ENCODE data around the gene NMNAT2.

DNA sequence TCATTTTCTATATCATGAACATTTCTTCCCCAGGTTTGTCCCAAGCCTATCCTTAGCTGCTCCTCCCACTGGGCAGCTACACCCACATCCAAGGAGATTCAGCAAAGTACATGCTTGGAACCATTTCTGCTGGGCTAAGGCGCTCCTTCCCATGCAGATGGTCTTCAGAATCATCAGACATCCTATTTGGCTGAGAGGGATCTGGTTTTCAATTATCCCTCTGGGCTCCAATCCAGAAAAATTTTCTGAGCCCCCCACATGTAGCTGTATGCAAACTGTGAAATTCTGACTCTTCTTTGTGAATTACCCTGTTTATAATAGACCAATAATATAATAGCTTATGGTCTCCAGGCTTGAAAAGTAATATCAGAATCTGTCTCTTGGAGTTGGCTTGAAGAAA lies 132.9 kb downstream of the NMNAT2 start:
- TF ChIP-seq POLR2A (IDR thresholded peaks at IDR 0.05; ENCODE audit: low read depth, low read length) (no peak), POLR2AphosphoS5 (IDR thresholded peaks at IDR 0.05; ENCODE audit: insufficient read depth, low read depth, low read length) (no peak), JUN (IDR thresholded peaks at IDR 0.05; ENCODE audit: borderline replicate concordance, insufficient read depth, insufficient read length, low read depth) (no peak), EZH2 (IDR thresholded peaks at IDR 0.05; ENCODE audit: borderline replicate concordance, low read depth, low read length, severe bottlenecking) (no peak)
- TF ChIP-seq, protein P1, sequence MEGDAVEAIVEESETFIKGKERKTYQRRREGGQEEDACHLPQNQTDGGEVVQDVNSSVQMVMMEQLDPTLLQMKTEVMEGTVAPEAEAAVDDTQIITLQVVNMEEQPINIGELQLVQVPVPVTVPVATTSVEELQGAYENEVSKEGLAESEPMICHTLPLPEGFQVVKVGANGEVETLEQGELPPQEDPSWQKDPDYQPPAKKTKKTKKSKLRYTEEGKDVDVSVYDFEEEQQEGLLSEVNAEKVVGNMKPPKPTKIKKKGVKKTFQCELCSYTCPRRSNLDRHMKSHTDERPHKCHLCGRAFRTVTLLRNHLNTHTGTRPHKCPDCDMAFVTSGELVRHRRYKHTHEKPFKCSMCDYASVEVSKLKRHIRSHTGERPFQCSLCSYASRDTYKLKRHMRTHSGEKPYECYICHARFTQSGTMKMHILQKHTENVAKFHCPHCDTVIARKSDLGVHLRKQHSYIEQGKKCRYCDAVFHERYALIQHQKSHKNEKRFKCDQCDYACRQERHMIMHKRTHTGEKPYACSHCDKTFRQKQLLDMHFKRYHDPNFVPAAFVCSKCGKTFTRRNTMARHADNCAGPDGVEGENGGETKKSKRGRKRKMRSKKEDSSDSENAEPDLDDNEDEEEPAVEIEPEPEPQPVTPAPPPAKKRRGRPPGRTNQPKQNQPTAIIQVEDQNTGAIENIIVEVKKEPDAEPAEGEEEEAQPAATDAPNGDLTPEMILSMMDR (IDR thresholded peaks at IDR 0.05; ENCODE audit: extremely low read depth in 1 of 2, insufficient read depth in 1 of 2, low read depth in 1 of 2, low read length in 2 of 2) = no peak
- TF ChIP-seq, protein P2, sequence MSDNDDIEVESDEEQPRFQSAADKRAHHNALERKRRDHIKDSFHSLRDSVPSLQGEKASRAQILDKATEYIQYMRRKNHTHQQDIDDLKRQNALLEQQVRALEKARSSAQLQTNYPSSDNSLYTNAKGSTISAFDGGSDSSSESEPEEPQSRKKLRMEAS (IDR thresholded peaks at IDR 0.05; ENCODE audit: insufficient read depth, insufficient read length) = no peak
